ENCODE measurements around the gene EMC9.

The EMC9 gene

DNA sequence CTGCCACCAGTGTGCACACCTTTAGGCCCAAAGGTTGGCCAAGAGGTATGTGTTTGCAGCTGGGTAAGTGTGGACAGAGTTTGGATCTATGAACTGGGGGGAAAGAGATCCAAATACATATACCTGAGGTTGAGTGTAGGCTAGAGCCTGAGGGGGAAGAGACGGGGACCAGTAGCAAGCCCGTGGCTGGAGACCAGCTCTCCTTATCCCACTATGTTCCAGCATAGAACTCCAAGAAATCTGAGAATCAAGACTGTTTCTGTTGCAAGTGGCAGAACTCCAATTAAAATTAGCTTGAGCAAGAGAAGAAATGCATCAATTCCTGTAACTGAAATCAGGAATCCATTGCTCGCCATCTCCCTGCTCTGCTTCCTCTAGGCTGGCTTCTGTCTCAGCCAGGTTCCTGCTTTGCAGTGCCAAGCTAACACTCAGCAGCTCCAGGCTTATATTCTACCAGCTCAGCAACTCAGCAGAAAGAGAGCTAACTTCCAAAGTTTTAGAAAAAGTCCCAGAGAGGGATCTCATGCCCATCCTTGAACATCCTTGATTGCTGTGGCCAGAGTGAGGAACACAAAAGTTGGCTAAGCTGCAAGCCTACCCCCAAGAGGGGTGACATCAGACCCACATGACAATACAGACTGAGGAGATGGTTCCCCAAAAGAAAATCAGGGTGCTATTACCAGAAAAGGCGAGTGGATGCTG, 48.7 kb downstream of the EMC9 start:
- in situ Hi-C loops (cut with MboI; ENCODE audit: low sequenced_read_pairs): no loop called here

DNA sequence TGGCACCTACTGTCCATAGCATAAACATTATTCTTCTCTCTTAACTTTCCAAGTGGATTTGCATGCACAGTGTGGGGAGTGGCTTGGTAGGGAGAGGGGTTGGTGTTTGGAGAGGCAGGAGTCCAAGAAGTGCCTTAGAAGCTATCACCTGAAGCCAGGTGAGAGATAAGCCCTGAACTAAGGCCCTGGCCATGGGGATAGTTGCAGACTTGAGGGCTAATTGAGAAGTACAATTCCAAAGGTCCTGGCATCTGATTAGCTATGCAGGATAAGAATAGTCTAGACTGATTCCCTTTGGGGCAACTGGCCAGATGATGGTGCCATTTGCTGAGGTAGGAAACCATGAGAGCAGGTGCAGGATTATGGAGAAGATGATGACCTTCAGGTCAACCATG, 49.3 kb downstream of the EMC9 start:
- in situ Hi-C loops (cut with MboI; ENCODE audit: low sequenced_read_pairs): no loop called here

DNA sequence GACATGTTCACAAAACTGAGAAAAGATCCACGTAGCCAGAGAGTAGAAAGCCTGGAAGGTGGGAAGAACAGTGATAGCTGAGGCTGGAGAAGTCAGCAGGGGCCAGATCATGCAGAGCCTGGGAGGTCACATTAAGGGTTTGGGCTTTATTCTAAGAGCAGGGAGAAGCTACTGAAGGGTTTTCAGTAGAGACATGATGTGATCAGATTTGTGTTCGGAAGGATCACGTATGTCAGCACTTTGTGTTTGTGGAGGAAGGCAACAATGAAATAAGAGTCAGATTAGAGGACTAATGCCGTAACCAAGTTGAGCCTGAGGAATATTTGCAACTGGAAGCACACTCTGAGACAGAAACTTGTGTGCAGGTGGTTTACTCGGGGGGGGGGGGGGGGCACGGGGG, 51.5 kb downstream of the EMC9 start:
- in situ Hi-C loops (cut with MboI; ENCODE audit: low sequenced_read_pairs): no loop called here

Measured in HL-60/S4 treated with phorbol 12-myristate 13-acetate at 8.2 ng/mL for 4 days and 3 days (cell line).